ENCODE results near the gene RANBP17. TPM values are rescaled to one million over a fixed set of nuclear protein-coding genes. Genes with fewer than 3 reads are reported as not detected.

The RANBP17 gene
- total RNA-seq, 2 experiments from 2014 or later: not detected

- ATAC-seq (ENCODE audit: poor library complexity): no peak
- no peaks in the 10 kb centered on the region for H3K27me3 Mint-ChIP-seq
- no peak overlapping the region for H3K4me3 ChIP-seq (ENCODE audit: low read length)
- H3K4me1 ChIP-seq (ENCODE audit: insufficient read depth, low read length): no peaks in the 10 kb centered on the region
- H3K4me1 Mint-ChIP-seq (ENCODE audit: low read depth): no peaks in the 10 kb centered on the region
- no peaks in the 10 kb centered on the region for H3K36me3 Mint-ChIP-seq (ENCODE audit: low read depth)
- H3K27ac ChIP-seq (ENCODE audit: low read depth in 1 of 2, low read length in 2 of 2): no peak overlapping the region
- H3K4me3 Mint-ChIP-seq: no peak overlapping the region
- H3K36me3 ChIP-seq (ENCODE audit: insufficient read depth, low read length): no peaks in the 10 kb centered on the region
- ChIA-PET POLR2A (no interaction called here), CTCF (no interaction called here)
- H3K27ac Mint-ChIP-seq: no peak overlapping the region
- intact Hi-C loops (cut with DNase I, micrococcal nuclease): no loop called here
- H3K27me3 ChIP-seq (ENCODE audit: control insufficient read depth in 1 of 2, insufficient read depth in 2 of 2, low read length in 2 of 2): no peaks in the 10 kb centered on the region
- no peak for TF ChIP-seq CTCF (IDR thresholded peaks at IDR 0.05)
- H3K9me3 ChIP-seq (ENCODE audit: control insufficient read depth in 1 of 2, insufficient read depth in 1 of 2, low read length in 2 of 2): no peaks in the 10 kb centered on the region
- DNase-seq: no peak
- peaks cover 2% of the 10 kb centered on the region for H3K9me3 Mint-ChIP-seq
These were observed 212.9 kb downstream of the RANBP17 start for GRCh38 chr5:171074747-171075146.

DNA sequence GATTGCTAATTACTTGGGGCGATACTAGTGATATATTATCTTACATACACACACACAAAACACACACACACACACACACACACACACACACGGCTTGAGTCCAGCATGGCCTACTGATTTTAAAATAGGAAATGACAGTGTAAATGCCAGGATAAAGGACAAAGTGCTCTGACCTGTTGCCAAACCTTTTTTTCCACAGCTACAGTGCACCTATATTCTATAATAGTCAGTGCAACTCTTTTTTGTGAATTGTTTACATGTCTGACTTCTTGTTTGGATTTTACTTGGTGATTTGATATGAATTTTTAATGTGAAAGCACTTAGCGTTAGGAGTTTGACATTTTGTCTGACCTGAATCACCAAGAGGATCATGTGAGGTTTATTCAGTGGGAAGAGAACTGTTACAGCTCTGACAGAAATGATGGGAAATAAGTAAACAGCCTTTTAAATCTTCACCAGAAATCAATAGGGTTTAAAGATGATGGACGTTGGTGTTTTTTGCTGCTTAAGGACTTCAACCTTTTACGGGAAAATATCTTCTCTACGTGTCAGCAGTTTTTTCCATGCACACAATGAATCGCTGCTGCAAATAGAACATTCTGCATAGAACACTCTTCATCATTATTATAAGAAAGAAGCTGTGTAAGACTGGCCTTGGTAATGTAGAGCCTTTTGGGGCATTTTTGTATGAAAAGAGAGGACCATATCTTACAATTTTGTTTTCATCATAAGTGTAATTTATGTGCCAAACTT is 218.5 kb downstream of the RANBP17 start:
- Histone ChIP-seq H3K27ac (ENCODE audit: low read depth in 1 of 2, low read length in 2 of 2) (no peak overlapping the region), H3K9me3 (ENCODE audit: control insufficient read depth in 1 of 2, insufficient read depth in 1 of 2, low read length in 2 of 2) (no peaks in the 10 kb centered on the region), H3K4me3 (ENCODE audit: low read length) (no peak overlapping the region), H3K27me3 (ENCODE audit: control insufficient read depth in 1 of 2, insufficient read depth in 2 of 2, low read length in 2 of 2) (no peaks in the 10 kb centered on the region), H3K36me3 (ENCODE audit: insufficient read depth, low read length) (no peaks in the 10 kb centered on the region), H3K4me1 (ENCODE audit: insufficient read depth, low read length) (no peaks in the 10 kb centered on the region)
- Mint-ChIP-seq H3K27ac (no peak overlapping the region), H3K27me3 (no peaks in the 10 kb centered on the region), H3K4me3 (no peak overlapping the region), H3K9me3 (peaks cover 2% of the 10 kb centered on the region), H3K36me3 (ENCODE audit: low read depth) (no peaks in the 10 kb centered on the region), H3K4me1 (ENCODE audit: low read depth) (no peaks in the 10 kb centered on the region)
- intact Hi-C loops (cut with DNase I, micrococcal nuclease): no loop called here
- no peak for TF ChIP-seq CTCF (IDR thresholded peaks at IDR 0.05)
- CTCF ChIA-PET: no interaction called here
- POLR2A ChIA-PET: no interaction called here
- no peak for DNase-seq
- no peak for ATAC-seq (ENCODE audit: poor library complexity)

GRCh38 chr5:171081319-171081718 is 219.5 kb downstream of the RANBP17 start:
- TF ChIP-seq CTCF (IDR thresholded peaks at IDR 0.05): no peak
- H3K4me1 ChIP-seq (ENCODE audit: insufficient read depth, low read length): no peaks in the 10 kb centered on the region
- CTCF ChIA-PET: no interaction called here
- no peaks in the 10 kb centered on the region for H3K27me3 ChIP-seq (ENCODE audit: control insufficient read depth in 1 of 2, insufficient read depth in 2 of 2, low read length in 2 of 2)
- DNase-seq (no peak), ATAC-seq (ENCODE audit: poor library complexity) (no peak)
- no peaks in the 10 kb centered on the region for H3K9me3 ChIP-seq (ENCODE audit: control insufficient read depth in 1 of 2, insufficient read depth in 1 of 2, low read length in 2 of 2)
- Mint-ChIP-seq H3K27me3 (no peaks in the 10 kb centered on the region), H3K4me3 (no peak overlapping the region), H3K9me3 (peaks cover 2% of the 10 kb centered on the region), H3K27ac (no peak overlapping the region), H3K36me3 (ENCODE audit: low read depth) (no peaks in the 10 kb centered on the region), H3K4me1 (ENCODE audit: low read depth) (no peaks in the 10 kb centered on the region)
- H3K36me3 ChIP-seq (ENCODE audit: insufficient read depth, low read length): no peaks in the 10 kb centered on the region
- H3K27ac ChIP-seq (ENCODE audit: low read depth in 1 of 2, low read length in 2 of 2): no peak overlapping the region
- no peak overlapping the region for H3K4me3 ChIP-seq (ENCODE audit: low read length)
- POLR2A ChIA-PET: no interaction called here
- intact Hi-C loops (cut with DNase I, micrococcal nuclease): no loop called here

Data from CD4-positive, alpha-beta T cell (primary cell).